GM23338 (cell line): ENCODE measurements around the gene SSU72. TPM values are rescaled to one million over a fixed set of nuclear protein-coding genes. Genes with fewer than 3 reads are reported as not detected.

Experiments used
- ATAC-seq: fragments of 200-7000 bp; cut with Tn5 transposase; 3 replicates; pipeline ENCODE4 v1.9.1; 2020
- DNase-seq: peaks from one replicate; pipeline ENCODE4 v3.0.0-alpha.2; 2015; ENCODE audit warnings: low spot score
- H2AFZ ChIP-seq: fragments of 200-600 bp; sonication (generic); 2 replicates; pipeline ENCODE4 v1.8.0; 2016; ENCODE audit warnings: antibody characterized with exemption, mild to moderate bottlenecking, moderate library complexity
- H3F3A ChIP-seq: fragments of 200-600 bp; sonication (generic); replicated peaks from 2 replicates; pipeline ENCODE4 v1.8.0; 2017; ENCODE audit warnings: antibody characterized with exemption, mixed run types, low read depth
- H3K27ac ChIP-seq: fragments of 200-600 bp; sonication (generic); 2 replicates; pipeline ENCODE4 v1.6.1; 2016; ENCODE audit warnings: low read depth
- H3K27me3 ChIP-seq: fragments of 200-600 bp; sonication (generic); 2 replicates; pipeline ENCODE4 v1.8.0; 2016; ENCODE audit warnings: mild to moderate bottlenecking, mixed run types, moderate library complexity; ENCODE audit not compliant: insufficient read depth
- H3K36me3 ChIP-seq: fragments of 200-600 bp; sonication (generic); 2 replicates; pipeline ENCODE4 v1.8.0; 2016; ENCODE audit warnings: mild to moderate bottlenecking; ENCODE audit not compliant: insufficient read depth
- H3K4me1 ChIP-seq: fragments of 200-600 bp; sonication (generic); 2 replicates; pipeline ENCODE4 v1.8.0; 2016; ENCODE audit warnings: mild to moderate bottlenecking, moderate library complexity; ENCODE audit not compliant: insufficient read depth
- H3K4me2 ChIP-seq: fragments of 200-600 bp; sonication (generic); 2 replicates; pipeline ENCODE4 v1.7.1; 2017; ENCODE audit warnings: mixed run types
- H3K4me3 ChIP-seq: fragments of 200-600 bp; sonication (generic); 2 replicates; pipeline ENCODE4 v1.6.1; 2016; ENCODE audit warnings: mixed run types
- H3K79me2 ChIP-seq: fragments of 200-600 bp; sonication (generic); replicated peaks from 2 replicates; pipeline ENCODE4 v1.8.0; 2017; ENCODE audit warnings: mild to moderate bottlenecking; ENCODE audit not compliant: insufficient read depth
- H3K9me2 ChIP-seq: fragments of 200-600 bp; sonication (generic); 2 replicates; pipeline ENCODE4 v1.8.0; 2017; ENCODE audit not compliant: insufficient read depth
- H4K20me1 ChIP-seq: fragments of 200-600 bp; sonication (generic); replicated peaks from 2 replicates; pipeline ENCODE4 v1.8.0; 2017; ENCODE audit warnings: mild to moderate bottlenecking; ENCODE audit not compliant: insufficient read depth
- H3K27ac Mint-ChIP-seq: 2 replicates; pipeline ENCODE4 v1.8.0; 2020; ENCODE audit warnings: inconsistent platforms, mild to moderate bottlenecking, moderate library complexity, mixed read lengths
- H3K27me3 Mint-ChIP-seq: 3 replicates; pipeline ENCODE4 v1.8.0; 2022; ENCODE audit warnings: low read depth, mild to moderate bottlenecking, moderate library complexity, mixed read lengths, inconsistent platforms; ENCODE audit not compliant: insufficient read depth, poor library complexity
- H3K36me3 Mint-ChIP-seq: 3 replicates; pipeline ENCODE4 v1.8.0; 2021; ENCODE audit warnings: low read depth, mild to moderate bottlenecking, inconsistent platforms, moderate library complexity, mixed read lengths
- H3K4me1 Mint-ChIP-seq: 3 replicates; pipeline ENCODE4 v1.8.0; 2020; ENCODE audit warnings: mild to moderate bottlenecking, inconsistent platforms, mixed read lengths
- H3K4me3 Mint-ChIP-seq: 3 replicates; pipeline ENCODE4 v1.8.0; 2021; ENCODE audit warnings: moderate library complexity, mild to moderate bottlenecking, inconsistent platforms, mixed read lengths
- H3K9me3 Mint-ChIP-seq: 3 replicates; pipeline ENCODE4 v1.8.0; 2020; ENCODE audit warnings: moderate library complexity, mild to moderate bottlenecking, inconsistent platforms, mixed read lengths
- CREB1 ChIP-seq: fragments of 250-450 bp; sonication (Bioruptor Pico); IDR thresholded peaks from 2 replicates; pipeline ENCODE4 v1.5.0; 2020; ENCODE audit warnings: low read depth, mild to moderate bottlenecking, moderate library complexity
- EZH2 ChIP-seq: fragments of 200-600 bp; sonication (generic); IDR thresholded peaks from one replicate; pipeline ENCODE4 v1.8.0; 2017; ENCODE audit warnings: antibody characterized with exemption, mild to moderate bottlenecking, low read depth; ENCODE audit not compliant: unreplicated experiment
- EZH2phosphoT487 ChIP-seq: fragments of 200-600 bp; sonication (generic); IDR thresholded peaks from one replicate; pipeline ENCODE4 v1.8.1; 2018; ENCODE audit warnings: antibody characterized with exemption; ENCODE audit not compliant: unreplicated experiment
- JUNB ChIP-seq: IDR thresholded peaks from one replicate; pipeline ENCODE4 v1.6.1; 2016; ENCODE audit warnings: antibody characterized with exemption; ENCODE audit not compliant: unreplicated experiment
- NANOG ChIP-seq: IDR thresholded peaks from 2 replicates; pipeline ENCODE4 v1.6.1; 2016; ENCODE audit warnings: antibody characterized with exemption, borderline replicate concordance
- POLR2AphosphoS5 ChIP-seq: IDR thresholded peaks from 2 replicates; pipeline ENCODE4 v1.6.1; 2016; ENCODE audit warnings: antibody characterized with exemption, low read depth
- STAT1 ChIP-seq: IDR thresholded peaks from one replicate; pipeline ENCODE4 v1.6.1; 2016; ENCODE audit warnings: antibody characterized with exemption; ENCODE audit not compliant: unreplicated experiment
- ZNF114 ChIP-seq: fragments of 250-450 bp; sonication (Bioruptor Pico); IDR thresholded peaks from 2 replicates; pipeline ENCODE4 v1.5.0; 2020; ENCODE audit warnings: mild to moderate bottlenecking, moderate library complexity
- ZNF331 ChIP-seq: fragments of 250-450 bp; sonication (Bioruptor Pico); IDR thresholded peaks from 2 replicates; pipeline ENCODE4 v1.5.0; 2020; ENCODE audit warnings: low read depth, mild to moderate bottlenecking, moderate library complexity
- polyA plus RNA-seq: library from polyadenylated mRNA; unstranded; fragments of >200 nt; fragmentation: Nextera tagmentation; extraction: Ambion mirVana; gene quantifications from 2 replicates; pipeline ENCODE4 v1.2.1, GENCODE V29; 2016
- total RNA-seq: library from RNA; depleted of rRNA; stranded (reverse); fragments of >200 nt; shearing (Covaris generic); gene quantifications from 2 replicates; pipeline ENCODE4 v1.2.3, GENCODE V29; 2014
- TF ChIP-seq, protein P1 (sequence below): fragments of 250-450 bp; sonication (Bioruptor Pico); IDR thresholded peaks from 2 replicates; pipeline ENCODE4 v1.5.0; 2020; ENCODE audit warnings: mild to moderate bottlenecking, moderate library complexity
- TF ChIP-seq, protein P2 (sequence below): IDR thresholded peaks from 2 replicates; pipeline ENCODE4 v1.6.1; 2016; ENCODE audit warnings: antibody characterized with exemption
- TF ChIP-seq, protein P3 (sequence below): IDR thresholded peaks from one replicate; pipeline ENCODE4 v1.6.1; 2018; ENCODE audit warnings: antibody characterized with exemption; ENCODE audit not compliant: unreplicated experiment
- TF ChIP-seq, protein P4 (sequence below), 2 experiments: fragments of 200-600 bp in 1 of 2; sonication (generic) in 1 of 2; conservative IDR thresholded peaks; 2 replicates each; pipeline versions ENCODE4 v1.5.1 to v1.6.1; 2016 to 2017; ENCODE audit warnings: antibody characterized with exemption in 2 of 2, low read depth in 2 of 2, mild to moderate bottlenecking in 2 of 2, moderate library complexity in 1 of 2

SSU72 gene
- total and polyA plus RNA-seq, 2 experiments from 2014 or later, result 148 to 248 TPM

DNA sequence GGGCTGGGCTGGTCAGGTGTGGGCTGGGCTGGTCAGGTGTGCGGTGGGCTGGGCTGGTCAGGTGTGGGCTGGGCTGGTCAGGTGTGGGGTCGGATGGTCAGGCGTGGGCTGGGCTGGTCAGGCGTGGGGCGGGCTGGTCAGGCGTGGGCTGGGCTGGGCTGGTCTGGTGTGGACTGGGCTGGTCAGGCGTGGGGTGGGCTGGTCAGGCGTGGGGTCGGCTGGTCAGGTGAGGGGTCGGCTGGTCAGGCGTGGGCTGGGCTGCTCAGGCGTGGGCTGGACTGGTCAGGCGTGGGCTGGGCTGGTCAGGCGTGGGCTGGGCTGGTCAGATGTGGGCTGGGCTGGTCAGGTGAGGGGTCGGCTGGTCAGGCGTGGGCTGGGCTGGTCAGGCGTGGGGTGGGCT is 31.1 kb upstream of the SSU72 start:
- H3K4me2 ChIP-seq, result no peak overlapping the region
- Mint-ChIP-seq H3K4me1 (peaks cover 6% of the 10 kb centered on the region), H3K9me3 (no peaks in the 10 kb centered on the region), H3K36me3 (no peaks in the 10 kb centered on the region), H3K27me3 (peaks cover 26% of the 10 kb centered on the region), H3K4me3 (no peak overlapping the region), H3K27ac (no peak overlapping the region)
- H3K9me2 ChIP-seq, result no peaks in the 10 kb centered on the region
- H2AFZ ChIP-seq, result no peak overlapping the region
- ATAC-seq (no peak), DNase-seq (no peak)
- H3K36me3 ChIP-seq, result no peaks in the 10 kb centered on the region
- no peaks in the 10 kb centered on the region for H4K20me1 ChIP-seq
- 0 out of 2 replicates have a peak, but pooled peaks cover 7% of the 10 kb centered on the region for H3F3A ChIP-seq
- no peak overlapping the region for H3K4me3 ChIP-seq
- H3K79me2 ChIP-seq, result no peaks in the 10 kb centered on the region
- H3K27me3 ChIP-seq, result peaks cover 12% of the 10 kb centered on the region
- TF ChIP-seq POLR2AphosphoS5 (no peak), NANOG (no peak), JUNB (no peak), ZNF331 (CRISPR knock-in tag) (no peak), EZH2phosphoT487 (no peak), STAT1 (no peak), CREB1 (CRISPR knock-in tag) (no peak), EZH2 (no peak), ZNF114 (CRISPR knock-in tag) (no peak)
- TF ChIP-seq, protein P1, sequence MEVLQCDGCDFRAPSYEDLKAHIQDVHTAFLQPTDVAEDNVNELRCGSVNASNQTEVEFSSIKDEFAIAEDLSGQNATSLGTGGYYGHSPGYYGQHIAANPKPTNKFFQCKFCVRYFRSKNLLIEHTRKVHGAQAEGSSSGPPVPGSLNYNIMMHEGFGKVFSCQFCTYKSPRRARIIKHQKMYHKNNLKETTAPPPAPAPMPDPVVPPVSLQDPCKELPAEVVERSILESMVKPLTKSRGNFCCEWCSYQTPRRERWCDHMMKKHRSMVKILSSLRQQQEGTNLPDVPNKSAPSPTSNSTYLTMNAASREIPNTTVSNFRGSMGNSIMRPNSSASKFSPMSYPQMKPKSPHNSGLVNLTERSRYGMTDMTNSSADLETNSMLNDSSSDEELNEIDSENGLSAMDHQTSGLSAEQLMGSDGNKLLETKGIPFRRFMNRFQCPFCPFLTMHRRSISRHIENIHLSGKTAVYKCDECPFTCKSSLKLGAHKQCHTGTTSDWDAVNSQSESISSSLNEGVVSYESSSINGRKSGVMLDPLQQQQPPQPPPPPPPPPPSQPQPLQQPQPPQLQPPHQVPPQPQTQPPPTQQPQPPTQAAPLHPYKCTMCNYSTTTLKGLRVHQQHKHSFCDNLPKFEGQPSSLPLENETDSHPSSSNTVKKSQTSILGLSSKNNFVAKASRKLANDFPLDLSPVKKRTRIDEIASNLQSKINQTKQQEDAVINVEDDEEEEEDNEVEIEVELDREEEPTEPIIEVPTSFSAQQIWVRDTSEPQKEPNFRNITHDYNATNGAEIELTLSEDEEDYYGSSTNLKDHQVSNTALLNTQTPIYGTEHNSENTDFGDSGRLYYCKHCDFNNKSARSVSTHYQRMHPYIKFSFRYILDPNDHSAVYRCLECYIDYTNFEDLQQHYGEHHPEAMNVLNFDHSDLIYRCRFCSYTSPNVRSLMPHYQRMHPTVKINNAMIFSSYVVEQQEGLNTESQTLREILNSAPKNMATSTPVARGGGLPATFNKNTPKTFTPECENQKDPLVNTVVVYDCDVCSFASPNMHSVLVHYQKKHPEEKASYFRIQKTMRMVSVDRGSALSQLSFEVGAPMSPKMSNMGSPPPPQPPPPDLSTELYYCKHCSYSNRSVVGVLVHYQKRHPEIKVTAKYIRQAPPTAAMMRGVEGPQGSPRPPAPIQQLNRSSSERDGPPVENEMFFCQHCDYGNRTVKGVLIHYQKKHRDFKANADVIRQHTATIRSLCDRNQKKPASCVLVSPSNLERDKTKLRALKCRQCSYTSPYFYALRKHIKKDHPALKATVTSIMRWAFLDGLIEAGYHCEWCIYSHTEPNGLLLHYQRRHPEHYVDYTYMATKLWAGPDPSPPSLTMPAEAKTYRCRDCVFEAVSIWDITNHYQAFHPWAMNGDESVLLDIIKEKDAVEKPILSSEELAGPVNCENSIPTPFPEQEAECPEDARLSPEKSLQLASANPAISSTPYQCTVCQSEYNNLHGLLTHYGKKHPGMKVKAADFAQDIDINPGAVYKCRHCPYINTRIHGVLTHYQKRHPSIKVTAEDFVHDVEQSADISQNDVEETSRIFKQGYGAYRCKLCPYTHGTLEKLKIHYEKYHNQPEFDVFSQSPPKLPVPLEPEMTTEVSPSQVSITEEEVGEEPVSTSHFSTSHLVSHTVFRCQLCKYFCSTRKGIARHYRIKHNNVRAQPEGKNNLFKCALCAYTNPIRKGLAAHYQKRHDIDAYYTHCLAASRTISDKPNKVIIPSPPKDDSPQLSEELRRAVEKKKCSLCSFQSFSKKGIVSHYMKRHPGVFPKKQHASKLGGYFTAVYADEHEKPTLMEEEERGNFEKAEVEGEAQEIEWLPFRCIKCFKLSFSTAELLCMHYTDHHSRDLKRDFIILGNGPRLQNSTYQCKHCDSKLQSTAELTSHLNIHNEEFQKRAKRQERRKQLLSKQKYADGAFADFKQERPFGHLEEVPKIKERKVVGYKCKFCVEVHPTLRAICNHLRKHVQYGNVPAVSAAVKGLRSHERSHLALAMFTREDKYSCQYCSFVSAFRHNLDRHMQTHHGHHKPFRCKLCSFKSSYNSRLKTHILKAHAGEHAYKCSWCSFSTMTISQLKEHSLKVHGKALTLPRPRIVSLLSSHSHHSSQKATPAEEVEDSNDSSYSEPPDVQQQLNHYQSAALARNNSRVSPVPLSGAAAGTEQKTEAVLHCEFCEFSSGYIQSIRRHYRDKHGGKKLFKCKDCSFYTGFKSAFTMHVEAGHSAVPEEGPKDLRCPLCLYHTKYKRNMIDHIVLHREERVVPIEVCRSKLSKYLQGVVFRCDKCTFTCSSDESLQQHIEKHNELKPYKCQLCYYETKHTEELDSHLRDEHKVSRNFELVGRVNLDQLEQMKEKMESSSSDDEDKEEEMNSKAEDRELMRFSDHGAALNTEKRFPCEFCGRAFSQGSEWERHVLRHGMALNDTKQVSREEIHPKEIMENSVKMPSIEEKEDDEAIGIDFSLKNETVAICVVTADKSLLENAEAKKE (CRISPR knock-in tag), result no peak
- TF ChIP-seq, protein P2, sequence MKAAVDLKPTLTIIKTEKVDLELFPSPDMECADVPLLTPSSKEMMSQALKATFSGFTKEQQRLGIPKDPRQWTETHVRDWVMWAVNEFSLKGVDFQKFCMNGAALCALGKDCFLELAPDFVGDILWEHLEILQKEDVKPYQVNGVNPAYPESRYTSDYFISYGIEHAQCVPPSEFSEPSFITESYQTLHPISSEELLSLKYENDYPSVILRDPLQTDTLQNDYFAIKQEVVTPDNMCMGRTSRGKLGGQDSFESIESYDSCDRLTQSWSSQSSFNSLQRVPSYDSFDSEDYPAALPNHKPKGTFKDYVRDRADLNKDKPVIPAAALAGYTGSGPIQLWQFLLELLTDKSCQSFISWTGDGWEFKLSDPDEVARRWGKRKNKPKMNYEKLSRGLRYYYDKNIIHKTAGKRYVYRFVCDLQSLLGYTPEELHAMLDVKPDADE, result no peak
- TF ChIP-seq, protein P3, sequence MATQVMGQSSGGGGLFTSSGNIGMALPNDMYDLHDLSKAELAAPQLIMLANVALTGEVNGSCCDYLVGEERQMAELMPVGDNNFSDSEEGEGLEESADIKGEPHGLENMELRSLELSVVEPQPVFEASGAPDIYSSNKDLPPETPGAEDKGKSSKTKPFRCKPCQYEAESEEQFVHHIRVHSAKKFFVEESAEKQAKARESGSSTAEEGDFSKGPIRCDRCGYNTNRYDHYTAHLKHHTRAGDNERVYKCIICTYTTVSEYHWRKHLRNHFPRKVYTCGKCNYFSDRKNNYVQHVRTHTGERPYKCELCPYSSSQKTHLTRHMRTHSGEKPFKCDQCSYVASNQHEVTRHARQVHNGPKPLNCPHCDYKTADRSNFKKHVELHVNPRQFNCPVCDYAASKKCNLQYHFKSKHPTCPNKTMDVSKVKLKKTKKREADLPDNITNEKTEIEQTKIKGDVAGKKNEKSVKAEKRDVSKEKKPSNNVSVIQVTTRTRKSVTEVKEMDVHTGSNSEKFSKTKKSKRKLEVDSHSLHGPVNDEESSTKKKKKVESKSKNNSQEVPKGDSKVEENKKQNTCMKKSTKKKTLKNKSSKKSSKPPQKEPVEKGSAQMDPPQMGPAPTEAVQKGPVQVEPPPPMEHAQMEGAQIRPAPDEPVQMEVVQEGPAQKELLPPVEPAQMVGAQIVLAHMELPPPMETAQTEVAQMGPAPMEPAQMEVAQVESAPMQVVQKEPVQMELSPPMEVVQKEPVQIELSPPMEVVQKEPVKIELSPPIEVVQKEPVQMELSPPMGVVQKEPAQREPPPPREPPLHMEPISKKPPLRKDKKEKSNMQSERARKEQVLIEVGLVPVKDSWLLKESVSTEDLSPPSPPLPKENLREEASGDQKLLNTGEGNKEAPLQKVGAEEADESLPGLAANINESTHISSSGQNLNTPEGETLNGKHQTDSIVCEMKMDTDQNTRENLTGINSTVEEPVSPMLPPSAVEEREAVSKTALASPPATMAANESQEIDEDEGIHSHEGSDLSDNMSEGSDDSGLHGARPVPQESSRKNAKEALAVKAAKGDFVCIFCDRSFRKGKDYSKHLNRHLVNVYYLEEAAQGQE, result no peak
- TF ChIP-seq, protein P4, sequence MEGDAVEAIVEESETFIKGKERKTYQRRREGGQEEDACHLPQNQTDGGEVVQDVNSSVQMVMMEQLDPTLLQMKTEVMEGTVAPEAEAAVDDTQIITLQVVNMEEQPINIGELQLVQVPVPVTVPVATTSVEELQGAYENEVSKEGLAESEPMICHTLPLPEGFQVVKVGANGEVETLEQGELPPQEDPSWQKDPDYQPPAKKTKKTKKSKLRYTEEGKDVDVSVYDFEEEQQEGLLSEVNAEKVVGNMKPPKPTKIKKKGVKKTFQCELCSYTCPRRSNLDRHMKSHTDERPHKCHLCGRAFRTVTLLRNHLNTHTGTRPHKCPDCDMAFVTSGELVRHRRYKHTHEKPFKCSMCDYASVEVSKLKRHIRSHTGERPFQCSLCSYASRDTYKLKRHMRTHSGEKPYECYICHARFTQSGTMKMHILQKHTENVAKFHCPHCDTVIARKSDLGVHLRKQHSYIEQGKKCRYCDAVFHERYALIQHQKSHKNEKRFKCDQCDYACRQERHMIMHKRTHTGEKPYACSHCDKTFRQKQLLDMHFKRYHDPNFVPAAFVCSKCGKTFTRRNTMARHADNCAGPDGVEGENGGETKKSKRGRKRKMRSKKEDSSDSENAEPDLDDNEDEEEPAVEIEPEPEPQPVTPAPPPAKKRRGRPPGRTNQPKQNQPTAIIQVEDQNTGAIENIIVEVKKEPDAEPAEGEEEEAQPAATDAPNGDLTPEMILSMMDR (conservative IDR thresholded peaks at IDR 0.05; ENCODE audit: low read depth in 2 of 2), result no peak
- no peak overlapping the region for H3K27ac ChIP-seq
- H3K4me1 ChIP-seq, result no peaks in the 10 kb centered on the region; the same call in 1 of the 2 replicates
